ENCODE results near the gene SOX1.

SOX1 gene

GRCh38 chr13:112098699-112099098 lies 31.8 kb downstream of the SOX1 start:
- no peak for DNase-seq (ENCODE audit: insufficient read length, low spot score)
- TF ChIP-seq POLR2A (IDR thresholded peaks at IDR 0.05; ENCODE audit: low read depth, low read length) = no peak
- no peak for FAIRE-seq

GRCh38 chr13:112101360-112101930 lies 34.5 kb downstream of the SOX1 start:
- DNase-seq (ENCODE audit: insufficient read length, low spot score) (no peak), FAIRE-seq (no peak)
- TF ChIP-seq POLR2A (IDR thresholded peaks at IDR 0.05; ENCODE audit: low read depth, low read length) = no peak

- no peak for TF ChIP-seq POLR2A (IDR thresholded peaks at IDR 0.05; ENCODE audit: low read depth, low read length)
- no peak for FAIRE-seq
- DNase-seq (ENCODE audit: insufficient read length, low spot score) = no peak
Observed at GRCh38 chr13:112102243-112102642, 35.3 kb downstream of the SOX1 start.

GRCh38 chr13:112103260-112103838 lies 36.4 kb downstream of the SOX1 start:
- TF ChIP-seq POLR2A (IDR thresholded peaks at IDR 0.05; ENCODE audit: low read depth, low read length) = no peak
- FAIRE-seq (no peak), DNase-seq (ENCODE audit: insufficient read length, low spot score) (no peak)

- TF ChIP-seq POLR2A (IDR thresholded peaks at IDR 0.05; ENCODE audit: low read depth, low read length) = no peak
- DNase-seq (ENCODE audit: insufficient read length, low spot score) (no peak), FAIRE-seq (no peak)
Observed at GRCh38 chr13:112103961-112104880, 37.3 kb downstream of the SOX1 start.

GRCh38 chr13:112104881-112105234 lies 37.9 kb downstream of the SOX1 start:
- no peak for DNase-seq (ENCODE audit: insufficient read length, low spot score)
- no peak for TF ChIP-seq POLR2A (IDR thresholded peaks at IDR 0.05; ENCODE audit: low read depth, low read length)
- no peak for FAIRE-seq

- no peak for TF ChIP-seq POLR2A (IDR thresholded peaks at IDR 0.05; ENCODE audit: low read depth, low read length)
- no peak for DNase-seq (ENCODE audit: insufficient read length, low spot score)
- no peak for FAIRE-seq
Observed at GRCh38 chr13:112105244-112105681, 38.3 kb downstream of the SOX1 start.

GRCh38 chr13:112105892-112106291 lies 38.9 kb downstream of the SOX1 start:
- FAIRE-seq = no peak
- TF ChIP-seq POLR2A (IDR thresholded peaks at IDR 0.05; ENCODE audit: low read depth, low read length) = no peak
- no peak for DNase-seq (ENCODE audit: insufficient read length, low spot score)

GRCh38 chr13:112106478-112107141 lies 39.7 kb downstream of the SOX1 start:
- FAIRE-seq (no peak), DNase-seq (ENCODE audit: insufficient read length, low spot score) (no peak)
- TF ChIP-seq POLR2A (IDR thresholded peaks at IDR 0.05; ENCODE audit: low read depth, low read length) = no peak

GRCh38 chr13:112107289-112107688 lies 40.3 kb downstream of the SOX1 start:
- no peak for TF ChIP-seq POLR2A (IDR thresholded peaks at IDR 0.05; ENCODE audit: low read depth, low read length)
- FAIRE-seq (no peak), DNase-seq (ENCODE audit: insufficient read length, low spot score) (no peak)

- no peak for DNase-seq (ENCODE audit: insufficient read length, low spot score)
- no peak for FAIRE-seq
- TF ChIP-seq POLR2A (IDR thresholded peaks at IDR 0.05; ENCODE audit: low read depth, low read length) = no peak
Observed at GRCh38 chr13:112110479-112110878, 43.5 kb downstream of the SOX1 start.

GRCh38 chr13:112111239-112111857 lies 44.4 kb downstream of the SOX1 start:
- FAIRE-seq (no peak), DNase-seq (ENCODE audit: insufficient read length, low spot score) (no peak)
- TF ChIP-seq POLR2A (IDR thresholded peaks at IDR 0.05; ENCODE audit: low read depth, low read length) = no peak

GRCh38 chr13:112112534-112113276 lies 45.8 kb downstream of the SOX1 start:
- no peak for FAIRE-seq

More at GRCh38 chr13:112112534-112113276, 45.8 kb downstream of the SOX1 start:
- DNase-seq (ENCODE audit: insufficient read length, low spot score) = no peak
- no peak for TF ChIP-seq POLR2A (IDR thresholded peaks at IDR 0.05; ENCODE audit: low read depth, low read length)

All from H54 (cell line).